ENCODE measurements around the gene FILIP1L.

Gene FILIP1L

DNA sequence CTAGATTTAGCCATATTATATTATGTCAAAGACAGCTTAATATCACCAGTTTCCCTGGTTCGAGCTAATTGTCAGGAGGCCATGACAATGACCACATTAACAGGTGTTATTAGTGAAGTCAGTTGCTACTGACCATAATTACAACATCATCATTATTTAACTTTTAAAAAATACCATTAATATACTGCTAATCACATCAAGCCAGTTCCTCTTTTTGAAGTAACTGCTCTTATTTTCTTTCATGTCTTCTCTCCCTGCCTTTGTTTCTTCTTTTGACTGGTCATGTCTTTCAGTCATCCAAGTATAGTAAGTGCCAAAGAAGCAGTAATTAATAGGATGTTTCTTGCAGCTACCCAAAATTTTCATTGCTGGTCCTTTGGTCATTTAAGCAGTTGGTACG, 235.0 kb downstream of the FILIP1L start:
- TF ChIP-seq, protein P1, sequence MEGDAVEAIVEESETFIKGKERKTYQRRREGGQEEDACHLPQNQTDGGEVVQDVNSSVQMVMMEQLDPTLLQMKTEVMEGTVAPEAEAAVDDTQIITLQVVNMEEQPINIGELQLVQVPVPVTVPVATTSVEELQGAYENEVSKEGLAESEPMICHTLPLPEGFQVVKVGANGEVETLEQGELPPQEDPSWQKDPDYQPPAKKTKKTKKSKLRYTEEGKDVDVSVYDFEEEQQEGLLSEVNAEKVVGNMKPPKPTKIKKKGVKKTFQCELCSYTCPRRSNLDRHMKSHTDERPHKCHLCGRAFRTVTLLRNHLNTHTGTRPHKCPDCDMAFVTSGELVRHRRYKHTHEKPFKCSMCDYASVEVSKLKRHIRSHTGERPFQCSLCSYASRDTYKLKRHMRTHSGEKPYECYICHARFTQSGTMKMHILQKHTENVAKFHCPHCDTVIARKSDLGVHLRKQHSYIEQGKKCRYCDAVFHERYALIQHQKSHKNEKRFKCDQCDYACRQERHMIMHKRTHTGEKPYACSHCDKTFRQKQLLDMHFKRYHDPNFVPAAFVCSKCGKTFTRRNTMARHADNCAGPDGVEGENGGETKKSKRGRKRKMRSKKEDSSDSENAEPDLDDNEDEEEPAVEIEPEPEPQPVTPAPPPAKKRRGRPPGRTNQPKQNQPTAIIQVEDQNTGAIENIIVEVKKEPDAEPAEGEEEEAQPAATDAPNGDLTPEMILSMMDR (IDR thresholded peaks at IDR 0.05; ENCODE audit: borderline replicate concordance, insufficient read depth, low read depth, low read length): no peak
- H3K4me3 ChIP-seq (ENCODE audit: low read depth, low read length): no peak overlapping the region

DNA sequence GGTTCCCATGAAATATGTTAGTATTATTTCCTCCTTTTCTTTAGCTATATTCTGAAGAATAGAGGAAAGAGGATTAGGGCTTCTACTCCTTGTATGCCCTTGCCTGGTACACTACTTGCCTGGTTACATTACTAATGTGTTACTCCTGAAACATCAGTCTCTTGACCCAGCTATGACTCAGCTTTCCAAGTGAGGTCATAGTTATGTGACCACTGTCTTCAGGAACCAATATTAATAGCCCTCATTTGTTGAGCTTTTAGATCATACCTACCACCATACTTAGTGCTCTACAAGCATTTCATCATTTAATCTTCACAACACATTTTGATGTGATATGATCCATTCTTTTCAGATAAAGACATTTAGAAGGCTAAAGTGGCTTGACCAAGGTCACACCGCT, 236.3 kb downstream of the FILIP1L start:
- H3K4me3 ChIP-seq (ENCODE audit: low read depth, low read length): no peak overlapping the region
- TF ChIP-seq, protein P1 (IDR thresholded peaks at IDR 0.05; ENCODE audit: borderline replicate concordance, insufficient read depth, low read depth, low read length): no peak

DNA sequence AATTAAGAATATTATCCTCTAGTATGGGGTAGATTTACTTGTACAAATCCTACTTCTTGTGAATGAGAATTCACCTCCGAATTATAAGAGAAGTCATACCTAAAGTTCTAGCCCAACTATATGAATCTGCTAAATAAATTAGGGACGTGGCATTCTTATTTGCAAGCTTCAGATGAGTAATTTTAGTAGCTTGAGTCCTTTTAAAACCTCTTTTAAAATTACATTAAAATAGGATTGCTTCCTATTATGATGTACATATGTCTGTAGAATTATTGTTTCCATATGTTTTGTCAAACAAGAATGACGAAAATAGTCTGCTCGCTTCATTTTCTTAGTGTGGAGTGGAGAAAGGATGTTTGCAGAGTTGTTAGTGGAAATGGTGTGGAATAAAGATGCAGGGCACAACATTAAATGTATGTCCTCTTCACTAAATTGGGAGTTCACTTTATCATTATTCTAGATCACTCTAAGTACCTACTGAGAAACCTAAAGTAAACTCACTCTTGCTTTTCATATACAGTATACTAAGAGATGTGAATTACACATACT, 237.2 kb downstream of the FILIP1L start:
- TF ChIP-seq, protein P1 (IDR thresholded peaks at IDR 0.05; ENCODE audit: borderline replicate concordance, insufficient read depth, low read depth, low read length): no peak
- H3K4me3 ChIP-seq (ENCODE audit: low read depth, low read length): no peak overlapping the region

DNA sequence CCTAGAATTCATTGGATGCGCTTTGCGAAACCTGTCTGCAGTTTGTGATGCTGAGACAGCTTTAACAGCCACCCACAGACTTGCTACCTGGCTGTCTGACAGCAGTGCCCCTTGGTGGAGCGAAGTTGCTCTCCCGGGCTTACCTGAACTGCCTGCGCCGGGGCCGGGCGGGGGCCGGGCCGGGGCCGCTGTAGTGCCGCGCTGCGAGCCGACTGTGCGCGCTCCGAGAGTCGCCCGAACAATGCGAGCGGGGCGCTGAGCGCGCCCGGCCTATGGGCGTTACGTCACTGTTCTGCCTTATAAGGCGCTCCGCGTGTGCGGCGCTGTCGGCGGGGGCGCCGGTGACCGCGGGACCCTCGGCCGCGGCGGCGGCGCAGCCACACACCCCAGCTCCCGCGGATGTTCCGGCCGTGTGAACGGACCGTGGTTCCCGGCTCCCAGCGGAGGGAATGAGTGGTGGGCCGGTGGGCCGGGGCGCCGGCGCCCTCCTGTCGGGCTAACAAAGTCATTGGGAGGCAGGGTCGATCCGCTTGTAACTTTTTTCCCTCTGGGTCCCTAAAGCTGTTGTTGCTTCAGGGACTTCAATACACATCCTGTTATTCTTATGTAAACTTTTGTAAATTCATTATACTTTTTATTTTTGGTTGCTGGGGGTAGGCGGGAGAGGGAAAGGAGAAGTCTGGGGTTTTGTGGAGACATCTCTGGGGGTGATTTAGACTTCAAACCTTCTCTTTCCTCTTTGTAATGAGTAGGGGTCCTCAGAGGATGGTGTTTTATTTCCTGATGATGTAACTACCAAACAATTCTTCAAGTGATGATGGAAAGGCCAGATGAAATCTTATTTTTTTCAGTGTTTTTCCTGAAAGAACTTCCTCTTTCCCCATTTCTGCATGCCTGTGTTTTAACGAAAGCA, 238.1 kb downstream of the FILIP1L start:
- TF ChIP-seq, protein P1 (IDR thresholded peaks at IDR 0.05; ENCODE audit: borderline replicate concordance, insufficient read depth, low read depth, low read length): no peak
- H3K4me3 ChIP-seq (ENCODE audit: low read depth, low read length): peak overlapping the region; percentile 63

DNA sequence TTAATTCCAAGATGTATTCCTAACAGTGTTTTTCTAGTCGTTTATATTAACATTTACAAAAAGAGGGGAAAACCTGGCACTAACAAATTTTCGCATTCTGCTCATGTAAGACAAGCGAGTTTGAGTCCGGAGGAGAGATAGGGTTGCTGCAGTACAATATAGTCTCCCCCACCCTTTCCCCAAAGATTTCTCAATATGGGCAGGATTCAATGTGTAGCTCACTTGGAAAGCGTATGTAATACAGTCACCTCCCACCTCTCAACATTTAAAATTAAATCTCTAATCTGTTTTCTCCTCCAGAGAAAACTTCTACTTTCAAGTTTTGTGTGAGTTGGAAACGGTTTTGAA, 238.7 kb downstream of the FILIP1L start:
- peak overlapping the region; percentile 63 for H3K4me3 ChIP-seq (ENCODE audit: low read depth, low read length)
- TF ChIP-seq, protein P1 (IDR thresholded peaks at IDR 0.05; ENCODE audit: borderline replicate concordance, insufficient read depth, low read depth, low read length): no peak

DNA sequence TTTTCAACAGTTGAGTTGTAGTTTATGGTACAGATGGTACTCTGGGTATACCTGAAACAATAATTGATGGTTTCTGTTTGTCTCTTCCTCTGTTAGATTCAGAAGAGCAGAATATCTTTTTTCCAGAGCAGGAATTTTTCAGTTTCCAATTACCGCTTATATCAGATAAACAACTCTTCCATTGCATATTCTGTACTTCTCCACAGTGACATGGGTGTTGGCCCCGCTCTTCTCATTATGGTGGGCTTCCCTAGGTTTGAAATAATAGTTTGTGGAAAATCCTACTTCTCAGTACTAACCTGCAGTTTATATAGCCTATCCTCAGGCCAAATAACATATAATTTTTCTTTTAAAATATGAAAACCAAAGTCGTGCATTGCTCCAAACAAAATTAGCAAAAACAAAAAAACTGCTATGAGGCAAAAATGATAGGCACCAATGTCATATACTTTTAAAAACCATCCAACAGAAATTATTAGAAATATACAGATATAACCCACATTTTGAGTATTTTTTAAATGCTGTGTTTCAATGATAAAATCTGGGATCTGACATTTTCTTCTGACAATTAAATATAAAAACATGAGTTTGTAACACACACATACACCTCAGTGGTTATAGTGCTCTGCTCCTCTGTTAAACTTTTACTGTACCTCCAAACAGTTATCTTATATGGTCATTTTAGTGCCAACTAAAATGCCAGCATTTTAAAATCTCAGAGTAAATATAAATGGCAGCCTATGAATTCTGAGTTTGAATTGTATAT, 239.9 kb downstream of the FILIP1L start:
- H3K4me3 ChIP-seq (ENCODE audit: low read depth, low read length): no peak overlapping the region
- TF ChIP-seq, protein P1 (IDR thresholded peaks at IDR 0.05; ENCODE audit: borderline replicate concordance, insufficient read depth, low read depth, low read length): no peak

Measured in GM12875 (cell line).